Activated CD8-positive, alpha-beta memory T cell treated with anti-CD3 and anti-CD28 coated beads for 24 hours (primary cell): ENCODE data around the gene FSCB.
"Not testable (repeated sequence)": the region's sequence is repeated elsewhere in the genome, so short reads cannot be mapped to it uniquely, and the experiment has no call there.

ENCODE experiments used
- DNase-seq: peaks from one replicate; pipeline ENCODE4 v3.0.0-alpha.2; 2020

Gene FSCB, protein sequence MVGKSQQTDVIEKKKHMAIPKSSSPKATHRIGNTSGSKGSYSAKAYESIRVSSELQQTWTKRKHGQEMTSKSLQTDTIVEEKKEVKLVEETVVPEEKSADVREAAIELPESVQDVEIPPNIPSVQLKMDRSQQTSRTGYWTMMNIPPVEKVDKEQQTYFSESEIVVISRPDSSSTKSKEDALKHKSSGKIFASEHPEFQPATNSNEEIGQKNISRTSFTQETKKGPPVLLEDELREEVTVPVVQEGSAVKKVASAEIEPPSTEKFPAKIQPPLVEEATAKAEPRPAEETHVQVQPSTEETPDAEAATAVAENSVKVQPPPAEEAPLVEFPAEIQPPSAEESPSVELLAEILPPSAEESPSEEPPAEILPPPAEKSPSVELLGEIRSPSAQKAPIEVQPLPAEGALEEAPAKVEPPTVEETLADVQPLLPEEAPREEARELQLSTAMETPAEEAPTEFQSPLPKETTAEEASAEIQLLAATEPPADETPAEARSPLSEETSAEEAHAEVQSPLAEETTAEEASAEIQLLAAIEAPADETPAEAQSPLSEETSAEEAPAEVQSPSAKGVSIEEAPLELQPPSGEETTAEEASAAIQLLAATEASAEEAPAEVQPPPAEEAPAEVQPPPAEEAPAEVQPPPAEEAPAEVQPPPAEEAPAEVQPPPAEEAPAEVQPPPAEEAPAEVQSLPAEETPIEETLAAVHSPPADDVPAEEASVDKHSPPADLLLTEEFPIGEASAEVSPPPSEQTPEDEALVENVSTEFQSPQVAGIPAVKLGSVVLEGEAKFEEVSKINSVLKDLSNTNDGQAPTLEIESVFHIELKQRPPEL

DNA sequence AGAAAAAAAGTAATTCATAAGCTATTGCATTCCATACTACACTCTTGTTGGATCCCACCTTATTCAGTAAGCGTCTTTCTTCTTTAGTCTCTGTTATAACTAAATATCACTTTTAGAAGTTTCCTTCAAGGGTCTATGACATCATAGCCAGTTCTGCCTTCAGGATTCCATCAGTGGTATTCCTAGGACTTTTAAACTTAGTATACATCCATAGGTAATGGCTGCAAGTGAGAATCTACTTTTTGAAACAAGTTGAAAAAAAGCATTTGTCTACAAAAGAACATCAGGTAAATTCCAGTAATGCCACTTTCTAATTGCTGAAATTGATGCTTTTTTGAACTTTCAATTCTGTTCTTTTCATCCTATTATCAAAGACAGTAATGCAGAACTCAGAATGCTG lies at the start of gene FSCB:
TSS of gene FSCB (minus strand) at position 101 of the 400 bp plus-strand sequence. CDS start 296 bp downstream, outside the sequence.
- no peak for DNase-seq

- no peak for DNase-seq
Observed at GRCh38 chr14:44531658-44532057, 24.6 kb upstream of the FSCB start.

DNA sequence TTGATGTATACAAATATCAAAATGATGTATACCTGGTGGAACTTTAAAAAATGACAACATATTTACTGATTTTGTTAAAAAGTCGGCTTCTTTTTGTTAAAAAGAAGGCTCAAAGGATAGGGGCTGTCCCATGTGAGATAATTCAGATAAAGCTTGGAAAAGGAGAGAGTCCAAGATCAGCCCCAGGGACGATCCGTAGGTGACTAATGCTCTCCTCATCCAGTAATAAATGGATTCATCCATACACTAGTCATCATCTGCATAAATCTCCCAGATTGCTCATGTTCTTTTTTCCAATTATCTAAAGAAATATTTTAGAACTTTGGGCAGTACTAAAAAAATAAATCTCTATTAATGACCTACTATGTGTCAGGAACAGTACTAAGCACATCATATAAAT lies 23.4 kb upstream of the FSCB start:
- no peak for DNase-seq

DNA sequence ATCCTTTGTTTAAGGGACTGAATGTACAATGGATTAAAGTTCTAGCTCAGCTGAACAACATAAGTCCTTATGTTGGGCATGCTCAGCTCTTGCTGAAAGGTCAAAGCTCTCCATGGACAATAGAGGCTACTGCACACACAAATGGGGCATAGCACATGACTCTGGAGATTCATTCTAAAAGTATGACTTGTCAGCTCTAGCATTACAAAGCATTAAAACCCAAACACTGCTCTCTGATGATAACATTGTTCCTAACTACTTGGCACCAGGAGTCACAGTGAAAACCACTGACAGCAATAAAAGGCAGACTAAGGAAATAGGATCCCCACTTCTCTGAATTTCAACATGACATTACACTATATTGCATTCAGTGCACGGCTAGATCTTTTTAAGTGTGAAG lies 21.9 kb upstream of the FSCB start:
- no peak for DNase-seq

GRCh38 chr14:44528180-44528579 lies 21.1 kb upstream of the FSCB start:
- DNase-seq: no peak

DNA sequence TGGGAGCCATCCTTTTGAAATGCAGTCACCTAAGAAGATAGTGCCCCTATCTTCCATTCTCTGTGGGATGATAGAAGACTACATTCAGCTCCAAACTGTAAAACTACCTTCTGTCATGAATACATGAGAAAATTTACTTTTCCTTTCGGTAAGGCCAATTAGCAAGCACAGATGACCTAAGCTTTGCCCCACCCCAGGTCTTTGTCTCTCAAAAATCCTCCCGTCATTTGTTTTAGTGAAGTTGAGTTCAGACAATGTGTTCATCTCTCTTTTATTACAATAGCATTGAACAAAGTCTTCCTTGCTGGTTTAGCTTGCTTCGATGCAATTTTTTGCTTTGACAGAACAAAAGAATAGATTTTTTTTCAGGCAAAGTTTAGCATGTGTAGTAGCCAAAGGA lies 18.2 kb upstream of the FSCB start:
- DNase-seq: no peak

DNA sequence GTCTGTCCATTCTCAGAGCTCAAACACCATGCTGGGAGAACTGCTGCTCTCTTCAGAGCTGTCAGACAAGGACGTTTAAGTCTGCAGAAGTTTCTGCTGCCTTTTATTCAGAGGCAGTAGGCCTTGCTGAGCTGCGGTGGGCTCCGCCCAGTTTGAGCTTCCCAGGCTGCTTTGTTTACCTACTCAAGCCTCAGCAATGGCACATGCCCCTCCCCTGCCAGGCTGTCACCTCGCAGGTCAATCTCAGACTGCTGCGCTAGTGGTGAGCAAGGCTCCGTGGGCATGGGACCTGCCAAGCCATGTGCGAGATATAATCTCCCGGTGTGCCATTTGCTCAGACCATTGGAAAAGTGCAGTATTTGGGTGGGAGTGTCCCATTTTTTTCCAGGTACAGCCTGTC lies 8.6 kb upstream of the FSCB start:
- not testable (repeated sequence) for DNase-seq

DNA sequence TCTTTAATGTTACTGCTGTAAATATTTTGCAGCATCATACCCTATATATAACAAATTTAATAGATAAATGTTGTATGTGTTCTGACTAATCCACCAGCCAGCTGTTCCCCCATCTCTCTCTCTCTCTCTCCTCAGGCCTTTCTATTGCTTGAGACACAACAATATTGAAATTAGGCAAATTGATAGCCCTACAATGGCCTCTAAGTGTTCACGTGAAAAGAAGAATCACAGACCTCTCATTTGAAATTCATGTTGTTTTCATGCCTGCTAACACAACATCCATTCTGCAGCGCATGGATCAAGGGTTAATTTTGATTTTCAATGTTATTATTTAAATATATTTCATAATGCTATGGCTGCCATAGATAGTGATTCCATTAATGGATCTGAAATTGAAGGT lies 1.8 kb upstream of the FSCB start:
- no peak for DNase-seq

DNA sequence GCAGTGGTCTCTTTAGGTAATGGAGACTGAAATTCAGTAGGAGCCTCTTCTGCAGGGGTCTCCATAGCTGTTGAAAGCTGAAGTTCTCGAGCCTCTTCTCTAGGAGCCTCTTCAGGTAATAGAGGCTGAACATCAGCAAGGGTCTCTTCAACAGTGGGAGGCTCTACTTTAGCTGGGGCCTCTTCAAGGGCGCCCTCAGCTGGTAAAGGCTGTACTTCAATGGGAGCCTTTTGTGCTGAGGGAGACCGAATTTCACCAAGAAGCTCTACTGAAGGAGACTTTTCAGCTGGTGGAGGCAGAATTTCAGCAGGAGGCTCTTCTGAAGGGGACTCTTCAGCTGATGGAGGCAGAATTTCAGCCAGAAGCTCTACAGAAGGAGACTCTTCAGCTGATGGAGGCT lies 1.5 kb downstream of the FSCB start:
- DNase-seq: no peak

DNA sequence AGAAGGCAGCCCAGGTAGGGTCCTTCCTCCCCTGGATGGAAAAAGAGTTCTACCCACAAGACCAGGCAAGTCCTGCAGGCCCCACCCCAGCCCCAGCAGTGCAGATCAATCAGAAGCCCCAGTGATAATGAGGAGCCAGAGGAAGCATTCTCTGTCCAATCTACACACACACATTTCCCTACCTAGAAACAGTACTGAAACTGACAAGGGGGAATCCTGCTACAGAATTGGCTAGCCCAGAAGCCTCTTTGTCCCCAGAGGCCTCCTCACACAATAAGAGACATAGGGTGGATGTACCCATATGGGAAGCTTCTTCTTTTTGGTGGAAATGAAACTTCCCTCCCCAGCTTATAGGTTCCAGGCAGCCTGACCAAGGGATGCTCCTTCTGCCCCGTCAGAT lies 9.9 kb downstream of the FSCB start:
- no peak for DNase-seq

GRCh38 chr14:44494137-44494536 lies 12.9 kb downstream of the FSCB start:
- DNase-seq: no peak

DNA sequence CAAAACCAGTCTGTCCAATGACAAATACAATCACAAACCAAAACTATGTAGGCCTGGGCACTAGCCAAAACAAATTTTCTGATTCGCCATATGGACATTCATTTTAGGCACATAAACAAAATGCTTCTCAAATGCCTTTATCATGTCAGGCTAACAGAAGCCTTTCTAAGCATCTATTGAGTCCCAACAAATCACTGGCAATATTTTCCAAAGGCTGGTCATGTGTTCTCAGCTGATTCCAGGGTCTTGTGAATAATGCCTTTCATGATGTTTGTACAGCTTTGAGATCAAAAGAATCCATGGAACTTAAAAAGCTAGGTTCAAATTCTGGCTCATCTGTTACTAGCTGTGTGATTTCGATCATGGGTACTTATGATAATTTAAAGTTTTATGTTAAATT lies 16.1 kb downstream of the FSCB start:
- DNase-seq: no peak

DNA sequence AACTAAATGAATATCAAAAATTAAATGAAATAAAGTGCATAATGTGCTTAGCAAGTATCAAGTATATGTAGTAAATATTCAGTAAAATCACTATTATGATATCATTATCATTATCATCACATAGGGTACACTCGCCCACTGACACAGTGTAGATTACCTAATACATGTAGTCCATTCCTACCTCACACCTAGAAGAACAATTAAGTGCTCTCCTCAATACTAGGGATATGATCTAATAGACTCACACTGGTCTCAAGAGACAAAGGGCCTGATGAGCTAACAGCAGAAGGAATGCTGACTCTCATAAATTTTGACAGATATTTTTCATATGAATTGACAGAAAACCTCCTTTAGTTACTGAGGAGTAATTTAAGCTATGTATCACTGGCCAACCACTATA lies 29.1 kb downstream of the FSCB start:
- no peak for DNase-seq

DNA sequence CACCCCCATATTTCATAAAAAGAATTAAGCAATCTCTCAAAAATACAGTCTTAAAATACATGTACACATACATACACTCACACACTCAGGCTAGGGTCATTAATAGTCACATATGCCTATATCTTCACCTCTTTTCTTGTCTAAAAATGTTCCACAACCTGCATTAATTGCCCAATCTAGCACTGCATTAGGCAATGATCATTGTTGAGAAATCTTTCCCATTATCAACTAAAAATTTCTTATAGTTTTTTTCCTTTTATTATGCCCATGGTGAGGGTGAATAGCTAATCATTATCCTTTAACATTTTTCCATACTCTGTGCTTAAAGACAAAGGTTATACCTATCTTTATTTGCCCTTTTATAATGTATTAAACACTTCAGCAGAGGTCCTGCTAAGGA lies 38.3 kb downstream of the FSCB start:
- DNase-seq: no peak

GRCh38 chr14:44463356-44464004 lies 43.6 kb downstream of the FSCB start:
- DNase-seq: no peak

DNA sequence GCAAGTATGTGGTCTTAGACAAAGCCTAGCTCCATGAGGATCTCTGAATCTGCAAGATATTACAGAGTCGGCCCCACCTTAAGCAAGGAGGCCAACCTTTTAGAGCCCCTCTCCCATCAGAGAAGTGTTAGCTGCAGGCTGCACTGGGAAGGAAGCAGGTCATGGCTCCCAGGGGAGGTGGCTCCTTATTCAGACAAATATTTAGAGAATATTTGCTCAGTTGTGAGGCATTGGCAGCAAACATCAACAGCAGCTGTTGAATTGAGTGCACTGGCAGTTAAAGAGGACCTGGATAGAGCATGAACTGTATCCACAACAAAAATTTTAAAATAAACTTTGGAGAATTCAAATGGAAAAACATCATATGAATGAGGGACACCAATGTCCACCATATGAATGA lies 44.7 kb downstream of the FSCB start:
- no peak for DNase-seq

DNA sequence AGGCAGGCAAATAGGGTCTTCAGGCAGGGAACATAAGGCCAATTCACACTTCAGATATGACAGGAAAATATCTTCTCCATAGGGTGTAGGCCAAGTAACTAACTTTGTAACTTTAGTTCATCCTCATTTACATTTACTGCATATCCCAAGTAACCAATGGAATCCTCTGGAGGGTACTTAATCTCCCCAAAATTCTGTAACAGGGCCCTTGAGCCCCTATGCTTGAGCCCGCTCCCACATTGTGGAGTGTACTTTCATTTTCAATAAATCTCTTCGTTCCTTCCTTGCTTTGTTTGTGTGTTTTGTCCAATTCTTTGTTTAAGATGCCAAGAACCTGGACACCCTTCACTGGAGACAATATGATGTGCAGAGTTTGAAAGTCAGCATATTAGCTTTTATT lies 45.3 kb downstream of the FSCB start:
- DNase-seq: no peak
